D721Med (cell line): ENCODE data around the gene GALNT4.

Experiments
- DNase-seq: peaks from one replicate; pipeline ENCODE4 v3.0.0; 2011; ENCODE audit warnings: low spot score; ENCODE audit not compliant: insufficient read length
- FAIRE-seq: peaks from 2 replicates; lab custom pipeline; 2011; peaks lifted over from hg19 to GRCh38; lab: Jason Lieb, UNC
- CTCF ChIP-seq: IDR thresholded peaks from 2 replicates; pipeline ENCODE4 v1.5.1; 2012; ENCODE audit warnings: mild to moderate bottlenecking, control low read depth; ENCODE audit not compliant: insufficient read depth; ENCODE audit errors: missing control alignments

GALNT4 gene

GRCh38 chr12:89524541-89525304, at the start of gene GALNT4:
Gene GALNT4 (minus strand): TSS chr12:89524796. CDS start chr12:89524549, 247 bp downstream.
- no peak for FAIRE-seq

GRCh38 chr12:89573051-89573810, 48.6 kb upstream of the GALNT4 start:
- FAIRE-seq: no peak
- TF ChIP-seq CTCF: no peak
- no peak for DNase-seq

More at GRCh38 chr12:89524541-89525304, at the start of gene GALNT4:
- peak; percentile 31 for DNase-seq
- peak; percentile 59 for TF ChIP-seq CTCF

- no peak for DNase-seq
- FAIRE-seq: no peak
- no peak for TF ChIP-seq CTCF
Measured at GRCh38 chr12:89571491-89572195, 47.0 kb upstream of the GALNT4 start.

- TF ChIP-seq CTCF: no peak
- DNase-seq (no peak), FAIRE-seq (no peak)
Measured at GRCh38 chr12:89568484-89568883, 43.9 kb upstream of the GALNT4 start.

GRCh38 chr12:89567691-89568239, 43.2 kb upstream of the GALNT4 start:
- no peak for DNase-seq
- no peak for TF ChIP-seq CTCF
- FAIRE-seq: no peak

- no peak for FAIRE-seq
- no peak for DNase-seq
Measured at GRCh38 chr12:89566615-89567014, 42.0 kb upstream of the GALNT4 start.

More at GRCh38 chr12:89566615-89567014, 42.0 kb upstream of the GALNT4 start:
- TF ChIP-seq CTCF: no peak
